Hepatocyte (in vitro differentiated cells): ENCODE data around the gene ULK4.

Experiments used
- CTCF ChIP-seq: fragments of 200-600 bp; sonication (generic); IDR thresholded peaks from 2 replicates; pipeline ENCODE4 v1.5.1; 2016; ENCODE audit warnings: antibody characterized with exemption, mild to moderate bottlenecking; ENCODE audit not compliant: poor library complexity
- EZH2phosphoT487 ChIP-seq: fragments of 200-600 bp; sonication (generic); IDR thresholded peaks from one replicate; pipeline ENCODE4 v1.6.1; 2018; ENCODE audit warnings: antibody characterized with exemption, mild to moderate bottlenecking, low read depth, moderate library complexity; ENCODE audit not compliant: unreplicated experiment, severe bottlenecking

- TF ChIP-seq CTCF (no peak), EZH2phosphoT487 (no peak)
Measured at GRCh38 chr3:41462103-41462691, 499.7 kb downstream of the ULK4 start.
